Aorta (tissue), 5 donors: ENCODE measurements around the gene RNASE7. TPM values are rescaled to one million over a fixed set of nuclear protein-coding genes. Genes with fewer than 3 reads are reported as not detected.
"Not testable (repeated sequence)": the region's sequence is repeated elsewhere in the genome, so short reads cannot be mapped to it uniquely, and the experiment has no call there.

ENCODE experiments used
- ATAC-seq: fragments of 200-7000 bp; cut with Tn5 transposase; one replicate; pipeline ENCODE4 v1.9.1; 2022; ENCODE audit warnings: moderate library complexity; ENCODE audit not compliant: low FRiP score
- DNase-seq, 2 donors: peaks; one replicate each; pipeline ENCODE4 v3.0.0-alpha.2; 2020
- H3K27ac ChIP-seq, 2 donors: one replicate each; pipeline ENCODE4 v1.5.1; 2013; ENCODE audit warnings: low read length in 2 of 2, mild to moderate bottlenecking in 2 of 2, moderate library complexity in 2 of 2, control low read depth in 1 of 2, inconsistent platforms in 1 of 2, low read depth in 1 of 2
- H3K27me3 ChIP-seq, 2 donors: one replicate each; pipeline ENCODE4 v1.6.1; 2013; ENCODE audit warnings: control low read depth in 1 of 2, low read length in 1 of 2, mild to moderate bottlenecking in 1 of 2, moderate library complexity in 1 of 2; ENCODE audit not compliant: insufficient read depth in 2 of 2, control insufficient read depth in 1 of 2
- H3K36me3 ChIP-seq, 2 donors: one replicate each; pipeline ENCODE4 v1.6.1; 2013; ENCODE audit warnings: control low read depth in 1 of 2, low read length in 1 of 2, mild to moderate bottlenecking in 1 of 2; ENCODE audit not compliant: insufficient read depth in 2 of 2, control insufficient read depth in 1 of 2
- H3K4me1 ChIP-seq, 2 donors: one replicate each; pipeline ENCODE4 v1.6.1; 2013; ENCODE audit warnings: low read length in 2 of 2, control low read depth in 1 of 2, mild to moderate bottlenecking in 1 of 2, moderate library complexity in 1 of 2; ENCODE audit not compliant: insufficient read depth in 2 of 2, control insufficient read depth in 1 of 2
- H3K4me3 ChIP-seq, 2 donors: one replicate each; pipeline ENCODE4 v1.5.1; 2013; ENCODE audit warnings: low read length in 2 of 2, control low read depth in 1 of 2, mild to moderate bottlenecking in 1 of 2
- H3K9me3 ChIP-seq: one replicate; pipeline ENCODE4 v1.6.1; 2013; ENCODE audit warnings: mild to moderate bottlenecking, low read length; ENCODE audit not compliant: control insufficient read depth
- WGBS, 2 donors: extraction: QIAGEN DNeasy Blood & Tissue Kit; methylation state at CpG; one replicate each; pipeline ENCODE4 v1.1.7; 2013; 5-methylcytosine and 5-hydroxymethylcytosine counted together
- intact Hi-C, 2 donors: fragments of 100-400 bp; cut with DNase I; formaldehyde crosslinking; loops; one replicate each; pipeline versions ENCODE4 v1.14.2 to v1.15.0; 2022
- polyA plus RNA-seq, 2 donors: library from polyadenylated mRNA; stranded (reverse); fragments of 200-250 nt; gene quantifications; one replicate each; pipeline ENCODE4 v1.2.3, GENCODE V29; 2013
- total RNA-seq, 2 donors: library from RNA; stranded (reverse); fragmentation: NEBNext Ultra II Directional; extraction: Animal tissue kit (Norgen Biotek cat#: 25700); gene quantifications; one replicate each; pipeline ENCODE4 v1.2.1, GENCODE V29; 2021
- donor health status: healthy with polysubstance abuse.
- donor health status: Bipolar disorder and iron deficiency.
- donor health status: DM: no; HTN: no; CAD: no.
- donor health status: DM: no; HTN: no; CAD: no.
- donor health status: DM: yes; HTN: yes; CAD: no.

The RNASE7 gene
- total and polyA plus RNA-seq, 4 donors = not detected

DNA sequence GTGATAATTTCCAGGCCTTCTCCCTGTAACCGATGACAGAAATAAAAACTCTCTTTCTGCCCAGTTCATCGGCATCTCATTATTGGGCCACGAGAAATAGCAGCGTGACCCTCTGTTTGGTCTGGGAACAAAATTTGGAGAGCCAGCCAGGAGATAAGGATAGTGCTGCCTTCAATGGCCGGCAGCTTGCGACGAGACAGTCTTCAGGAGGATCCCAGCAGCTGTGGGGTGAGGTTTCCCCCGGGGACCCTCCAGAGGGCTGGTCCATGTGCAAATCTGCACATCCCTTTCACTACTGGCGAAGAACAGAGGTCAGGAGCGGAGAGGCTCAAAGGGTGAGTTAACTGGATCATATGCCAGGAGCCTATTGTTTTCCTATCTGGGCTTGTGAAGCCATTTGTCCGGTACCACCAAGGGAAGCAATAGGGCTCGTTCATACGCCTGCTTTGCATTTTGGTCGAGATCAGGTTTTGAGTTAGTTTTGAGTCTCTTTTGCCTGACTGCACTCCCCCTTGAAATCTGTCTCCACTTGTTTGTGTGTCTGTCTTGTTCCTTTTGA lies 38.3 kb upstream of the RNASE7 start:
- H3K4me3 ChIP-seq = no peak overlapping the region
- intact Hi-C loops = loop anchor here in 1 of 2 donors (5.0 kb wide), 1 partner anchor 38 kb away; the partner anchor contains the start of gene RNASE7
- DNase-seq = no peak
- no peaks in the 10 kb centered on the region for H3K36me3 ChIP-seq
- WGBS, 2 donors = 78 to 81% methylated on average over 13 to 14 of the region's 14 CpGs
- no peak overlapping the region for H3K27ac ChIP-seq
- ATAC-seq = no peak
- H3K27me3 ChIP-seq = no peaks in the 10 kb centered on the region
- H3K4me1 ChIP-seq = no peaks in the 10 kb centered on the region
- no peaks in the 10 kb centered on the region for H3K9me3 ChIP-seq

- intact Hi-C loops, ATAC-seq, H3K9me3 ChIP-seq, H3K4me1 ChIP-seq, H3K27ac ChIP-seq, DNase-seq, H3K4me3 ChIP-seq, H3K36me3 ChIP-seq, H3K27me3 ChIP-seq: not testable (repeated sequence)
- WGBS, 2 donors = 81 to 86% methylated on average over 3 of the region's 3 CpGs
Measured at GRCh38 chr14:21009721-21010120, 32.4 kb upstream of the RNASE7 start.

GRCh38 chr14:21011136-21011535 lies 31.0 kb upstream of the RNASE7 start:
- intact Hi-C loops = no loop called here
- no peak for DNase-seq
- H3K9me3 ChIP-seq = no peaks in the 10 kb centered on the region
- 79 to 81% methylated on average over 1 of the region's 1 CpG for WGBS, 2 donors
- no peaks in the 10 kb centered on the region for H3K36me3 ChIP-seq
- no peak for ATAC-seq
- H3K27me3 ChIP-seq = no peaks in the 10 kb centered on the region
- H3K27ac ChIP-seq = no peak overlapping the region
- H3K4me3 ChIP-seq = no peak overlapping the region
- no peaks in the 10 kb centered on the region for H3K4me1 ChIP-seq

DNA sequence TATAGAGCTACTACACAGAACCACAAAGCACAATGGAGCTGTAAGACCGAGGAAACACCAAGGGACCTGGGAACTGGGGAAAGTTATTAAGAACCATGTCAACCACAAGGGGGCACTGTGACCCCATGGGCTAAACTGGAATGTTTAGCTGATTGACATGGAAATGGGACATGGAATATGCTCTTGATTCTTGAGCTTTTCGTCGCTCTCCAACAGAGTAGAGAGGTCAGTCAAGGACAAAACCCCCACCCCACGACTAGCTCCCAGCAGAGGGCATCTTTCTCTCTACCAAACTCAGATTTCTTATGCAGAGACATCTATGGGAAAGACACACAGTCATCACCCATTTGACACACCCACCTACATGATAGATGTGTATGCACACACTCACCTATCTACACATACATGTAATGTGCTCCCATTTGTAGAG lies 27.4 kb upstream of the RNASE7 start:
- Histone ChIP-seq H3K27ac (no peak overlapping the region), H3K4me3 (no peak overlapping the region), H3K27me3 (no peaks in the 10 kb centered on the region), H3K9me3 (no peaks in the 10 kb centered on the region), H3K4me1 (no peaks in the 10 kb centered on the region), H3K36me3 (peaks cover 0 to 4% of the 10 kb centered on the region in 2 donors)
- ATAC-seq (peak; percentile 88), DNase-seq (peak; percentile 87 to 90)
- WGBS, 2 donors = 0 to 1% methylated on average over 4 of the region's 4 CpGs
- intact Hi-C loops = loop anchor here (1.0 to 5.0 kb wide), 5 partner anchors 25 to 93 kb away; no protein-coding TSS in a partner anchor

- WGBS, 2 donors = 71 to 78% methylated on average over 6 of the region's 6 CpGs
- no peak overlapping the region for H3K4me3 ChIP-seq
- H3K27ac ChIP-seq = no peak overlapping the region
- H3K36me3 ChIP-seq = peaks cover 0 to 4% of the 10 kb centered on the region in 2 donors
- H3K27me3 ChIP-seq = no peaks in the 10 kb centered on the region
- no peak for ATAC-seq
- DNase-seq = no peak
- intact Hi-C loops = loop anchor here (1.0 to 5.0 kb wide), 4 partner anchors 24 to 92 kb away; no protein-coding TSS in a partner anchor
- no peaks in the 10 kb centered on the region for H3K9me3 ChIP-seq
- H3K4me1 ChIP-seq = no peaks in the 10 kb centered on the region
Measured at GRCh38 chr14:21015312-21015711, 26.9 kb upstream of the RNASE7 start.

- Histone ChIP-seq H3K27me3 (no peaks in the 10 kb centered on the region), H3K4me1 (no peaks in the 10 kb centered on the region), H3K27ac (no peak overlapping the region), H3K4me3 (no peak overlapping the region), H3K36me3 (peaks cover 0 to 5% of the 10 kb centered on the region in 2 donors), H3K9me3 (no peaks in the 10 kb centered on the region)
- intact Hi-C loops = loop anchor here (5.0 kb wide), 2 partner anchors 76 to 91 kb away; no protein-coding TSS in a partner anchor
- DNase-seq (no peak), ATAC-seq (no peak)
- 62 to 66% methylated on average over 9 of the region's 9 CpGs for WGBS, 2 donors
Measured at GRCh38 chr14:21016413-21017190, 25.6 kb upstream of the RNASE7 start.

GRCh38 chr14:21017528-21018245 lies 24.5 kb upstream of the RNASE7 start:
- Histone ChIP-seq H3K9me3 (no peaks in the 10 kb centered on the region), H3K27me3 (no peaks in the 10 kb centered on the region), H3K27ac (no peak overlapping the region), H3K4me1 (no peaks in the 10 kb centered on the region), H3K4me3 (no peak overlapping the region), H3K36me3 (peaks cover 0 to 5% of the 10 kb centered on the region in 2 donors)
- 83 to 86% methylated on average over 28 of the region's 28 CpGs for WGBS, 2 donors
- intact Hi-C loops = loop anchor here (5.0 kb wide), 2 partner anchors 75 to 90 kb away; no protein-coding TSS in a partner anchor
- ATAC-seq = no peak
- DNase-seq = no peak

DNA sequence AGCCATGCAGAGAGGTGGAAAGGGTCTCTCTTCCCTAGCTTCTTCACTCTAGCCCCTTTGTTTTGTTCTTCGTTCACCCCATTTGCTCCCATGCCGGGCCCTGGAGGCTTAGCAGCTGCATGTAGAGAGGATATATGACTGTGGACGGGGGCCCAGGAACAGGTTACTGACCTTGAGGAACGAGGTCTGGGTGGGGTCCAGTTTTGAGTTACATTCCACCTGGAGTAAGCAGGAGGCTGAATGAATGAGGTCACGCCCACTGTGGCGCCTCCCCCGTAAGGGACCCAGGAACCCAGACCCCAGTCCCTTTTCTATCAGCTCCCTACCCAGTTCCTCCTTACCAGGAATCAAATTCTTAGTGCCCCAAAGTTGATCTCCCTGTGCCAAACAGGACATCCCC lies 23.9 kb upstream of the RNASE7 start:
- H3K4me3 ChIP-seq = no peak overlapping the region
- no peaks in the 10 kb centered on the region for H3K27me3 ChIP-seq
- intact Hi-C loops = loop anchor here (5.0 kb wide), 2 partner anchors 74 to 89 kb away; no protein-coding TSS in a partner anchor
- H3K9me3 ChIP-seq = no peaks in the 10 kb centered on the region
- H3K27ac ChIP-seq = no peak overlapping the region
- DNase-seq = no peak
- H3K36me3 ChIP-seq = peaks cover 0 to 5% of the 10 kb centered on the region in 2 donors
- no peak for ATAC-seq
- H3K4me1 ChIP-seq = no peaks in the 10 kb centered on the region
- WGBS, 2 donors = 85 to 92% methylated on average over 7 of the region's 7 CpGs
